HG03196 (cell line): ENCODE data around the gene ADAD2.

ENCODE experiments used
- ATAC-seq: cut with Tn5 transposase; IDR thresholded peaks from one replicate; pipeline ENCODE4 v1.9.1; 2021; ENCODE audit not compliant: unreplicated experiment

ADAD2 gene

GRCh38 chr16:84176192-84177053 lies 14.5 kb upstream of the ADAD2 start:
- no peak for ATAC-seq

- ATAC-seq = no peak
Measured at GRCh38 chr16:84177741-84178073, 13.2 kb upstream of the ADAD2 start.

DNA sequence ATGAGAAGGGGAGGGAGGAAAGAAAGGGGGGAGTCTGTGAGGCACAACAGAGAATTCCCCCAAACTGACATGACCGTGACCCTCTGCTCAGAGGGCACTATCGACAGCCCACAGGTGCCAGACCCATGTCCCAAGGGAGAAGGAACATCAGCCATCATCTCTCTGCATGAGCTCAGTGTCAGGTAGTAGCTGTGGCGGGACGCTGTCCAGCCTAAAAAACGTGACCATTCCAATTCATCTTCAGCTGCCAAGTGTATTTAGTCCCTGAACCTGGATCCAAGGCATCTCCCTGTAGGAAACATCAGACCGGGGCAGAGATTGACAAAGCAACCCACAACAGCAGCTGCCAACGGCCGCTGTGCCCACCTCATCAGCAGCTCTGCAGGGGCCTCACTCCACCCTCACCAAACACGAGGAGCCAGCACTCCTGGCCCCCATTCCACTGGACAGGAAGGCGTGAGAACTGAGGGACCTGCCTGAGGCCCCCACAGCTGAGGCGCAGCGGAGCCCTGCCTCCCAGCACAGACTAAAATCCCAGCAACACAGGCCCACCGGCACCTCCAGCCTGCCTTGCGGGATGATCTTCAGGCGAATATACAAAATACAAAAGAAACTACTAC lies 12.7 kb upstream of the ADAD2 start:
- no peak for ATAC-seq

DNA sequence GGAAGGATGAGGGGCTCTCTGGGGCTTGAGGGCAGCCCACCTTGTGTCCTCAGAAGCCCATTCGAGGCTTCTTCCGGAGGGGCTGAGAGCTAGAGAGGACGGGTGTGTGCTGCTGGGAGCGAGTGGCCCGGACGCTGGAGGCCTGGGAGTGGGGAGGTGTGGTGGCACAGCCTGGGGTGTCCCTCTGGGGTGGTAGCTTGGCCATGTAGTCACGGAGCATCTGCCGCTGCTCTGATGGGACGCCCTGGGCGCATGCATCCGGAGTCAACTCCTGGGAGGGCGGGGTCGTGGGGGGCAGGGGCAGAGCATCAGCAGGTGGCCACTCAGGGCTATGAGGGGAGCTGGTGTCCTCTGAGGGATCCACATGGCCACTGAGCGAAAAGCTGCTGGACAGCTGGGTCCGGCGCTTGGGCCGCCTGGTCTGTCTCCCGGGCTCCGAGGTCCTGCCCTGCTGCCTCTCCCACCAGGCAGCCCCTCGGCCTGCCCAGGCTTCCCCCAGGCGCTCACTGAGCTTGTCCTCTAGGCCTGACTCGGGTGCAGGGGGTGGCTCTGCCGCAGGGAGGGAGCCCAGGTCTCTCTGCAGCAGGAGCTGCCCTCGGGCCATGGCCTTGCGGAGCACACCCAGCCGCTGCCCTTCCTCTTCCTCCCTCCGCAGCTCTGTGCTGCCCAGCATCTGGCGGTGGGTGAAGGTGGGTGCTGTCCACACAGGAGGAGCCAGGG lies 11.9 kb upstream of the ADAD2 start:
- no peak for ATAC-seq

DNA sequence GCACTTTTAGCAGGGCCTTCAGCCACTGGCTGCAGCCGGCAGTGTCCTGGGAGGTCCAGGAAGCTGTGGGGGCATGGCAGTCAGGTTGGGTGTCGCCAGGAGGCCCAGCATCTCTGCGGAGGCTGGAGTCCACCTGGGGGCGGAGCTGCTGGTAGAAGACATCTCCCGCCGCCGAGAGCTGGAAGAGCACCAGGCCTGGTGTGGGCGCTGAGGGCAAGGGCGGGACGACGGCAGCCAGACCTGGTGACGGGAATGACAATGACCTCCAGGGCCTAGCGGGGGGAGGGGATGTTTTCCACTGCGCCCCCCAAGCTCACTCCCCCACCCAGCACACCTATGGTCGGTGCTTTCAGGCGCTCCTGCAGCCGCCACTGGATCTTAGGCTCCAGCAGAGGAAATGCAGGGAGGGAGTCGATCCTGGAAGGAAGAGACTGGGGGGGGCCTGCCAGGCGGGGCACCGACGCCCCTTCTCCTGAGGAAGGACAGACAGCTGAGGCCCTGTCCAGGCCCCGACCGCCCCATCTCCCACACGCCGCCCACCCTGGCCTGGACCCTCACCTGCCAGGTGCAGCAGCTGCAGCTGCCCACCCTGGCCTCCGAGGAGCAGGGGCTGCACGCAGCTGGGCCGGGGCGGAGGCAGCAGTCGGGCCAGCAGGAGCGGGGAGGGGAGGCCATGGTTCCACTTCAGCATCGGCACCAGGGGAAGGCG lies 11.2 kb upstream of the ADAD2 start:
- no peak for ATAC-seq

DNA sequence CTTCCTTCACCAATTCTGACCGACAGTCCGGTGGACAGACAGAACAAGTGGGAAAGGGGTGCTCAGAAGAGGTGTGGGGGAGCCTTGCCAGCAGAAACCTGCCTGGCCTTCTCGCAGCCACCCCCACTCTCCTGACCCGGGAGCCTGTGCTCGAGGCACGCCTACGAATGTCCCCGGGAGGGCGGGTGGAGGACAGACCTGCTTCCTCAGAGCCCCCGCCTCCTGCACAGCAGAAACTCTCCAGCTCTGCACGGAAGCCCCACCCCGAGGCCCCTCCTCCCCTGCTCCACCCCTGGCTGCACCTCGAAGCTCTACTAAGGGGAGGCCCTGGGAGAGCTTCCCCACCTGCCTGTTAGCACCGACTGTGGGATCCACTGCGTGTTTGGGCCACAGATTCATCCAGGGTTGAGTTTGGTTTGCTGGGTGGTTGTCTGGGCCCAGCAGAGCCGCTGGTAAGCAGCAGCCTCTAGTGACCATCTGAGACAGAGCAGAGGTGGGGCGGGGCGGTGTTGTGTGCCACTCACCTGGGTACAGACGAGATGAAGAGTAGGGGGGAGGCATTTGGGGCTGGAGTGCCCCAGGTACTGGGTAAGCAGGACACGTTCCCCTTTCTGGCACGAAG lies 10.3 kb upstream of the ADAD2 start:
- ATAC-seq = no peak

DNA sequence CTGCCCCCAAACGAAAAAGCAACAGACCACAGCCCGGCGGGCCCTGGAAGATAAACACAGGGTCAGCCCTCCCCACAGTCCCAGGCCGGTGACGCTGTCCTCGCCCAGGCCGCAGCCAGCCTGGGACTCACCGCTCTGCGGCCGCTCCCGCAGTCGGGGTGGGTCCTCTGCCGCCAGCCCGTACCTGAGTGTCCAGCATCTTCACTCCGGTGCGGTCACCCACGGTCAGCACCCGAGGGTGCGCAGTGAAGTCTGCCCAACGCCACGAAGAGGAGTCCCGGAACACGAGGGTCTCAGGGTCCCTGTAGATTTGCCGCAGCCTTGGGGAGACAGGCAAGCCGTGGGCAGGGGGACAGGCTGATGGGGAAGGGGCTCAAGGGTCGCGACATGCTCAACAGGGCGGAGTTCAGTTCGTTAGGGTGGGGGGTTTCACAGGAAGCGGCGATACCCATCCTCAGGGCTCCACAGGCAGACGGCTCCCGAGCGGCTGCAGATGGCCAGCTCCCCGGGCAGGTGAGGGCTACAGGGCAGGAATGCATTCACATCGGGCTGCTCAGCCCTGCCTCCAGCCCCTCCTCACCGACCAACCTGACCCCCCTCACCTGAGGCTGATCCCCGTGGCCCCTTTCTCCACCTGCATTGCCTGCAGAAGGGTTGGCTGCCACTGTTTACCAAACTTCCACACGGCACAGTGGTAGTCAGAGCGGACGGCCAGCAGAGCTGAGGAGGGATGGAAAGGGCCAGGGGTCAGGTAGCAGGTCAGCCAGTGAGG lies 9.6 kb upstream of the ADAD2 start:
- ATAC-seq = no peak

DNA sequence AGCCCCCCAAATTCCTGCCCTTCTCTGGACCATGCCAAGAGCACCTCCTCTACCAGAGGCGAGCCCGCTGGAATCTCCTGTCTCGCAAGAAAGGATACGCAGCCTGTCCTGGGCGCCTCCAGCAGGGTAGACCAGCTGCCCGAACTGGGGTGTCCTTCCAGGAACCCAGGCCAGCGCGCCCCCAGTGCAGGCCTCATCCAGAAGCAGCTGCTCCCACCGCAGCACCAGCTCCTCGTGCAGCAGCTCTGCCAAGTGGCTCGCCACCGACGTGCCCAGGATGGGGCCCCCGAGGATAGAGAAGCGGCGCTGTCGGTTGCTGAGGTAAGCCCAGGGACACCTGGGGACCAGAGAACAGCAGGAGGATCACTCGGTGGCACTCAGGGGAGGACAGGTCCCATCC lies 8.9 kb upstream of the ADAD2 start:
- no peak for ATAC-seq

DNA sequence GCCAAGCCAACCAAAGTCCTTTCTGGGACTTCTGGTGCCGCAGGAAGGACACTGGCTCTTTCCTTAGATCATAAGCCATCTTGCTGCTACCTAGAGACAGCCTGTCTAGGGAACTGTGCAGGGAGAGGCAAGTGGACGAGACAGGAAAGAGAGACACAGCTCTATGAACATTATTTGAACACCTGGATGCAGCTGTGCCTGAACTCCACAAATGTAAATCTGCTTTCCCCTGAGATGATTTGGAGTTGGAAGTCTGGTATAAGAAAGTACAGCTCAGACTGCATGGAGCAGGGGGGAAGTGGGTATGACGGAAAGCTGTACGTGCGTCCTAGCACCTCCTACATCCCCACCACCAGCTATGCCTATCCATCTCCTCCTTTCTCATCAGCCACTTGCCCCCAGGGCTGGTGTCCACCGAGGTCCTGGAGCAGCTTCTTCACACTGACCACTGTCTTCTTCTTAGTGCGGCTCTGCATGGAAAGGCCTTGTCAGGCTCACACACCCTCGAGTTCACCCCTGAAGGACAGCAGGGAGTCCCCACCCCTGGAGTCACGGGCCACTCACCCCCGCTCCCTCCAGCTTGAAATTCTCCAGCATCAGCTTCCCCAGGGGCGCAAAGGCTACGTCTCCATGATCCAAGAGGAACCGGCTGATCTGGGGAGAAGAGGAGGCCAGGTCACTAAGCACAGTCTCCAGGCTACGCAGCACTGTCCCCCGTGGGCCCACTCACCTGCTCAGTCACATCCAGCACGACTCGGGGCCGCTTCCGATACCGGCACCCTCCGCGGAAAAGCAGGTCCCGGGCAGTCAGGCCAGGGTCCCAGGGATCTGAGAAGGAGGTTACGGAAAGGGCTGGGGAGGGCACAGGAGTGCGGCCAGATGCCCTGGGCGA lies 8.0 kb upstream of the ADAD2 start:
- ATAC-seq = no peak

GRCh38 chr16:84183572-84183875 lies 7.4 kb upstream of the ADAD2 start:
- ATAC-seq = no peak

- no peak for ATAC-seq
Measured at GRCh38 chr16:84183911-84184591, 6.9 kb upstream of the ADAD2 start.

- no peak for ATAC-seq
Measured at GRCh38 chr16:84184775-84185174, 6.2 kb upstream of the ADAD2 start.

DNA sequence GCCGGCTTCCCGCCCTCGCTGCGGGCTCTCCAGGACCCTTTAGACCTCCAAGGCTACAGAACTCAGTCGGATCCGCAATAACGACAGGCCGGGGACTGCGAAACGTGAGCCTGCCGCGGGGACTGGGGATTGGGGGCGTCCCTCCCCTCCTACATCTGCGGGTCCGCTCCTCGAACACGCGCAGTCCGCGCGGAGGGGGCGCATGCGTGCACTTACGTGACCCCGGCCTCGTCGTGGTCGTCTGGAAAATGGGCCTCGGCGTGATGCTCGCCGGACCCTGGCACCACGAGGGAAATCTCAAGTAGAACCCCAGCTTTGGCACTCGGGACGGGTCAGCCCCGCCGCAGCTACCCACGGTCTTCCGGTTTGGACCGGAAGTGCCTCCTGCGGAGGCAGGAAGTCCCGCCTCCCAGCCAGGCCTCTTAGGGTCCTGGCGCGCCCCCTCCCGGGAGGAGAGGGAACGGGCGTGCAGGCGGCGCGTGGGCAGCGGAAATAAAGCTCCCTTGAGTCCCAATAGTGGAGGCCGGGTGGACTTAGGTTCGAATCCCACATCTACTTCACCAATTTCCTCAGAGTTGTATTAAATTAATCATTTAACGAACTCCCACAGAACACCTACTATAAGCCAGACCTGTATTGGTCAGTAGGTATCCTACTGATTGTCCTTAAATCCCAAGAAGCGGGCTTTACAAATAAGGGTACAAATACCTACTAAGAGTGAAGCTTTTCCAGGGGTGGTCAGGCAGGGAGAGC lies 4.1 kb upstream of the ADAD2 start, which contains the start of gene TAF1C:
Gene TAF1C (minus strand): TSS at position 373 of the 753 bp plus-strand sequence. CDS start 2,069 bp downstream, outside the sequence.
- ATAC-seq = peak; percentile 96

GRCh38 chr16:84191466-84191865 lies 509 bp downstream of the ADAD2 start:
- ATAC-seq = no peak

DNA sequence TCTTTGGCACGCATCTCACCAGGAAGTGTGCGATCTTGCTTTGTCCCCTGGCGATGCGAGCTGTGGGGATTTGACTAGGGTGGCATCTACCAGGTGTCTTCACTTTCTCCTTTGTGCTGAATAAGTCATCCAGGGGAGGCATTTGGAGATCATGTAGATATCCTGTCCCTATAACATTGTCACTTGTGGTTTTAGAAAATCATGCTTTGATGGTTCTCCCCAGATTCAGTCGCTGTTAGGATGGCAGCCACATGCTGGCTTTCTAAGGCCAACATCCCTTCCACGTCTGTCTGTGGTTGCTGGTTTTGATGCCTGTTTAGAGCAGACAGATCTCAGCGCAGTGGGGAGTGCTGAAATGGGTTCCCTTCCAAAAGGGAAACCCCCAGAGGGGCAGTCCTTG lies 2.5 kb downstream of the ADAD2 start:
- no peak for ATAC-seq

DNA sequence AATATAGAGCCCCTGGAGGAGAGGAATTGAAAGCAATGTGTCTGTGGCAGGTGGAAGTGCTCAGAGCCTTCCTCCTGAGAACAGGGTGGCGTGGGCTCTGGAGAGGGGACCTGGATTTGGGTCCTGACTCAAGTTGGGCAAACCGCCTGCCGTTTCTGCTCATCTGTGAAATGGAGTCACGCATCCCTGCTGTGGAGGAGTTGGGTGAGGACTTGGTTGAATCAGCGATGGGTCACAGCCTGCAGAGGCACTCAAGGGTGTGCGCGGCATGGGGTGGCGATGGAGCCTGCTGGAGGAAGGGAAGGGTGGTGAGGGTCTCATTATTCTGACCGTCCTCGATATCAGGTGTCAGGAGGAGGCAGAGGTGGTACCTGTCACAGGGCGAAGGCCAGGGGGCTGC lies 3.1 kb downstream of the ADAD2 start:
- peak; percentile 7 for ATAC-seq

- peak; percentile 63 for ATAC-seq
Measured at GRCh38 chr16:84194470-84195200, 3.7 kb downstream of the ADAD2 start.
